ENCODE measurements around the gene ATG2A.

DNA sequence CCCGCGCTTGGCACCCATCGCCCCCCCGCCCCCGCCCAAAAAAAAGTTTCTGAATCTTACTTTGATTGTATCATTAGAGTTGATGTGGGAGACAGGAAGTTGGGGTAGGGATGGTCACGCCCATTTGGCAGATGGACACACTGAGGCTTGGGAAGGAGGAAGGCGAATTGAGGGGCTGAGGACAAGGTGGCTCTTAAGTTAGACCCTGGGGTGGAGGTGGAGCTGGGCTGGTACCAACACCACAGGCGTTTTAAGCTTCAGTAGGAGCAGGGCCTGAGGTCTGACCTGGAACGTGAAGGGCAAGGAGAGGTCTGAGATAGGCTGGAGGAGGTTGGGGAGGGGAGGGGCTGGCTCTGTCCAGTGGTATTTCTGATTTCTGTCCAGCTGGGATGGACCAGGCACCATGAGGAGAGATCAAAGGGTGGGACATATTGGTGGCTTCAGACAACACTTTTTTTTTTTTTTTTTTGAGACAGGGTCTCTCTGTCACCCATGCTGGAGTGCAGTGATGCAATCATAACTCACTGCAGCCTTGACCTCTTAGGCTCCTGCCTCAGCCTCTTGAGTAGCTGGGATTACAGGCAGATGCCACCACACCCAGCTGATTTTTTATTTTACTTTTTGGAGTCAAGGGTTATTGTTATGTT, 71.8 kb downstream of the ATG2A start:
- no peak for TF ChIP-seq POLR2A (IDR thresholded peaks at IDR 0.05; ENCODE audit: low read depth)
- TF ChIP-seq, protein P1, sequence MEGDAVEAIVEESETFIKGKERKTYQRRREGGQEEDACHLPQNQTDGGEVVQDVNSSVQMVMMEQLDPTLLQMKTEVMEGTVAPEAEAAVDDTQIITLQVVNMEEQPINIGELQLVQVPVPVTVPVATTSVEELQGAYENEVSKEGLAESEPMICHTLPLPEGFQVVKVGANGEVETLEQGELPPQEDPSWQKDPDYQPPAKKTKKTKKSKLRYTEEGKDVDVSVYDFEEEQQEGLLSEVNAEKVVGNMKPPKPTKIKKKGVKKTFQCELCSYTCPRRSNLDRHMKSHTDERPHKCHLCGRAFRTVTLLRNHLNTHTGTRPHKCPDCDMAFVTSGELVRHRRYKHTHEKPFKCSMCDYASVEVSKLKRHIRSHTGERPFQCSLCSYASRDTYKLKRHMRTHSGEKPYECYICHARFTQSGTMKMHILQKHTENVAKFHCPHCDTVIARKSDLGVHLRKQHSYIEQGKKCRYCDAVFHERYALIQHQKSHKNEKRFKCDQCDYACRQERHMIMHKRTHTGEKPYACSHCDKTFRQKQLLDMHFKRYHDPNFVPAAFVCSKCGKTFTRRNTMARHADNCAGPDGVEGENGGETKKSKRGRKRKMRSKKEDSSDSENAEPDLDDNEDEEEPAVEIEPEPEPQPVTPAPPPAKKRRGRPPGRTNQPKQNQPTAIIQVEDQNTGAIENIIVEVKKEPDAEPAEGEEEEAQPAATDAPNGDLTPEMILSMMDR (IDR thresholded peaks at IDR 0.05) = no peak
- TF ChIP-seq POLR2AphosphoS5 (IDR thresholded peaks at IDR 0.05) = no peak

Measured in esophagus muscularis mucosa (tissue), 3 donors.